Kidney (tissue), 14 donors: ENCODE measurements around the gene PWP1. TPM values are rescaled to one million over a fixed set of nuclear protein-coding genes. Genes with fewer than 3 reads are reported as not detected.

Source experiments
- DNase-seq, 5 donors: peaks; one replicate each; pipeline ENCODE4 v3.0.0-alpha.2; 2013 to 2020
- FAIRE-seq: peaks from 2 replicates; lab custom pipeline; 2012; peaks lifted over from hg19 to GRCh38; lab: Jason Lieb, UNC
- H3K27ac ChIP-seq, 2 donors: one replicate each; pipeline ENCODE4 v1.7.0; 2013; ENCODE audit warnings: low read depth in 2 of 2, low read length in 2 of 2, inconsistent platforms in 1 of 2
- H3K27me3 ChIP-seq: one replicate; pipeline ENCODE4 v1.7.1; 2013; ENCODE audit warnings: low read length, inconsistent platforms; ENCODE audit not compliant: control insufficient read depth, insufficient read depth
- H3K36me3 ChIP-seq, 3 donors: one replicate each; pipeline versions ENCODE4 v1.7.0 to v1.7.1; 2013; ENCODE audit warnings: low read length in 3 of 3, control low read depth in 1 of 3, inconsistent platforms in 1 of 3; ENCODE audit not compliant: insufficient read depth in 3 of 3, control insufficient read depth in 2 of 3
- H3K4me1 ChIP-seq, 3 donors: one replicate each; pipeline versions ENCODE4 v1.7.0 to v1.7.1; 2013; ENCODE audit warnings: low read length in 3 of 3, inconsistent platforms in 1 of 3, low read depth in 1 of 3; ENCODE audit not compliant: control insufficient read depth in 2 of 3, insufficient read depth in 2 of 3
- H3K4me3 ChIP-seq, 3 donors: one replicate each; pipeline versions ENCODE4 v1.7.0 to v1.8.1; 2013; ENCODE audit warnings: low read length in 3 of 3, control low read depth in 1 of 3, inconsistent platforms in 1 of 3
- H3K9ac ChIP-seq, 3 donors: one replicate each; pipeline versions ENCODE4 v1.7.0 to v1.7.1; 2013; ENCODE audit warnings: low read length in 3 of 3, control low read depth in 1 of 3, inconsistent platforms in 1 of 3
- H3K9me3 ChIP-seq, 3 donors: one replicate each; pipeline versions ENCODE4 v1.7.0 to v1.7.1; 2013; ENCODE audit warnings: low read length in 3 of 3, control low read depth in 1 of 3, inconsistent platforms in 1 of 3; ENCODE audit not compliant: control insufficient read depth in 2 of 3, insufficient read depth in 1 of 3
- CTCF ChIP-seq: IDR thresholded peaks from 3 replicates; pipeline ENCODE4 v1.5.1; 2012; ENCODE audit warnings: mild to moderate bottlenecking, moderate library complexity, borderline replicate concordance; ENCODE audit not compliant: insufficient read depth; ENCODE audit errors: extremely low read depth
- intact Hi-C: fragments of 100-400 bp; cut with DNase I; formaldehyde crosslinking; loops from one replicate; pipeline ENCODE4 v1.11.1; 2022
- polyA plus RNA-seq: library from polyadenylated mRNA; stranded (reverse); fragments of 350-450 nt; fragmentation: Illumina TruSeq; extraction: RNeasy Lipid Tissue Mini Kit (QIAGEN cat#74804); gene quantifications from one replicate; pipeline ENCODE4 v1.2.3, GENCODE V29; 2014; ENCODE audit warnings: low read depth, low replicate concordance; ENCODE audit not compliant: insufficient read depth
- total RNA-seq: library from RNA; stranded (reverse); fragmentation: NEBNext Ultra II Directional; extraction: Animal tissue kit (Norgen Biotek cat#: 25700); gene quantifications from one replicate; pipeline ENCODE4 v1.2.1, GENCODE V29; 2021
- donor health status: control.
- donor health status: control.
- donor health status: control.
- donor health status: control.
- donor health status: control.
- donor health status: DM: yes; HTN: yes; CAD: no.
- donor health status: Normal renal cell carcinoma (clear cell type).

Gene PWP1
- total and polyA plus RNA-seq, 2 donors from 2014 or later, result 27.4 to 28.8 TPM

GRCh38 chr12:107645630-107646333 is 39.8 kb upstream of the PWP1 start:
- H3K9ac ChIP-seq, result no peak overlapping the region
- peak in 4 of 5 donors; percentile 23 to 70 (median 38) for DNase-seq
- H3K36me3 ChIP-seq, result no peaks in the 10 kb centered on the region
- FAIRE-seq, result no peak
- no peaks in the 10 kb centered on the region for H3K27me3 ChIP-seq
- TF ChIP-seq CTCF, result no peak
- intact Hi-C loops, result no loop called here
- no peak overlapping the region for H3K4me3 ChIP-seq
- H3K9me3 ChIP-seq, result no peaks in the 10 kb centered on the region
- no peaks in the 10 kb centered on the region for H3K4me1 ChIP-seq
- H3K27ac ChIP-seq, result no peak overlapping the region

DNA sequence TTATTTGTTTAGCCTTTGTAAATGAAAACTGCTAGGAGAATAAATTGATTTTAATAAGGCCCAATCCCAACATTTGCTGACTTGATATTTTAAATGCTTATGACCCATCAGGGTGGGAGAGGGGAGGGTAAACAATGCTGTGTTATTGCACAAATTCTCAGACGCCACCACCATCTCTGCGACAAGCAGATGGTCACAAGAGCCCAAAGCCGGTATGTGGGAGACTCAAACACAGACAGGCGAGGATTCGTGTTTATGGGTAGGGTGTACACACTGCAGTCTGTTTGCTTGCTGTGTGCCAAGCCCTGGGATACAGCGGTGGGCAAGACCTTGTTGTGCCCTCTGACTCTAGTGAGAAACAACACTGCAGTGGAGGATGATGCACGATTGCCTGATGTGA is 39.2 kb upstream of the PWP1 start:
- Histone ChIP-seq H3K9ac (no peak overlapping the region), H3K4me3 (no peak overlapping the region), H3K4me1 (no peaks in the 10 kb centered on the region), H3K27ac (no peak overlapping the region), H3K27me3 (no peaks in the 10 kb centered on the region), H3K36me3 (no peaks in the 10 kb centered on the region), H3K9me3 (no peaks in the 10 kb centered on the region)
- intact Hi-C loops, result no loop called here
- FAIRE-seq (no peak), DNase-seq (no peak)
- TF ChIP-seq CTCF, result no peak

GRCh38 chr12:107649661-107650061 is 35.9 kb upstream of the PWP1 start:
- no peak overlapping the region for H3K27ac ChIP-seq
- no peaks in the 10 kb centered on the region for H3K9me3 ChIP-seq
- no peak overlapping the region for H3K4me3 ChIP-seq
- intact Hi-C loops, result no loop called here
- no peaks in the 10 kb centered on the region for H3K27me3 ChIP-seq
- no peaks in the 10 kb centered on the region for H3K36me3 ChIP-seq
- DNase-seq (peak in 3 of 5 donors; percentile 14 to 86 (median 29)), FAIRE-seq (no peak)
- no peak for TF ChIP-seq CTCF
- H3K9ac ChIP-seq, result no peak overlapping the region
- H3K4me1 ChIP-seq, result no peaks in the 10 kb centered on the region
